Neural progenitor cell (in vitro differentiated cells): ENCODE results near the gene SLC4A11. TPM values are rescaled to one million over a fixed set of nuclear protein-coding genes. Genes with fewer than 3 reads are reported as not detected.
A peak's percentile ranks its signal among the peaks of the same experiment; 100 is the strongest.
"Not testable (repeated sequence)": the region's sequence is repeated elsewhere in the genome, so short reads cannot be mapped to it uniquely, and the experiment has no call there.

Experiments
- DNase-seq: peaks from one replicate; pipeline ENCODE4 v3.0.0-alpha.2; 2016; ENCODE audit warnings: low spot score
- H2AFZ ChIP-seq: fragments of 200-600 bp; sonication (generic); replicated peaks from 2 replicates; pipeline ENCODE4 v1.6.1; 2016; ENCODE audit warnings: antibody characterized with exemption
- H3F3A ChIP-seq: fragments of 200-600 bp; sonication (generic); 2 replicates; pipeline ENCODE4 v1.6.1; 2016; ENCODE audit warnings: antibody characterized with exemption, low read depth
- H3K27ac ChIP-seq: fragments of 200-600 bp; sonication (generic); 2 replicates; pipeline ENCODE4 v1.5.1; 2016; ENCODE audit warnings: mild to moderate bottlenecking
- H3K27me3 ChIP-seq: fragments of 200-600 bp; sonication (generic); 2 replicates; pipeline ENCODE4 v1.6.1; 2016; ENCODE audit warnings: mild to moderate bottlenecking, moderate library complexity
- H3K36me3 ChIP-seq: fragments of 200-600 bp; sonication (generic); 2 replicates; pipeline ENCODE4 v1.5.1; 2016
- H3K4me1 ChIP-seq: fragments of 200-600 bp; sonication (generic); 2 replicates; pipeline ENCODE4 v1.6.1; 2016; ENCODE audit warnings: mixed run types
- H3K4me2 ChIP-seq: fragments of 200-600 bp; sonication (generic); 2 replicates; pipeline ENCODE4 v1.6.1; 2016
- H3K4me3 ChIP-seq: fragments of 200-600 bp; sonication (generic); 2 replicates; pipeline ENCODE4 v1.5.1; 2016
- H3K79me2 ChIP-seq: fragments of 200-600 bp; sonication (generic); 2 replicates; pipeline ENCODE4 v1.6.1; 2016; ENCODE audit warnings: low read depth
- H3K9ac ChIP-seq: fragments of 200-600 bp; sonication (generic); 2 replicates; pipeline ENCODE4 v1.6.1; 2016
- H3K9me3 ChIP-seq: fragments of 200-600 bp; sonication (generic); 2 replicates; pipeline ENCODE4 v1.5.1; 2016; ENCODE audit warnings: low read depth
- H4K20me1 ChIP-seq: fragments of 200-600 bp; sonication (generic); 2 replicates; pipeline ENCODE4 v1.6.1; 2016; ENCODE audit warnings: low read depth
- H3K27ac Mint-ChIP-seq: 3 replicates; pipeline ENCODE4 v1.8.0; 2021; ENCODE audit warnings: mixed read lengths
- H3K27me3 Mint-ChIP-seq: 2 replicates; pipeline ENCODE4 v1.8.0; 2022; ENCODE audit warnings: low read depth, mild to moderate bottlenecking, inconsistent platforms, moderate library complexity, mixed read lengths; ENCODE audit not compliant: insufficient read depth
- H3K36me3 Mint-ChIP-seq: 3 replicates; pipeline ENCODE4 v1.8.0; 2021; ENCODE audit warnings: mixed read lengths
- H3K4me1 Mint-ChIP-seq: 3 replicates; pipeline ENCODE4 v1.8.0; 2021; ENCODE audit warnings: mixed read lengths
- H3K4me3 Mint-ChIP-seq: 3 replicates; pipeline ENCODE4 v1.8.0; 2021; ENCODE audit warnings: mild to moderate bottlenecking, moderate library complexity, mixed read lengths
- H3K9me3 Mint-ChIP-seq: 3 replicates; pipeline ENCODE4 v1.8.0; 2020; ENCODE audit warnings: mixed read lengths
- CTCF ChIP-seq: fragments of 200-600 bp; sonication (generic); IDR thresholded peaks from 2 replicates; pipeline ENCODE4 v1.5.1; 2017; ENCODE audit warnings: antibody characterized with exemption, mild to moderate bottlenecking
- EZH2 ChIP-seq: fragments of 200-600 bp; sonication (generic); IDR thresholded peaks from 2 replicates; pipeline ENCODE4 v1.6.1; 2017; ENCODE audit warnings: antibody characterized with exemption, mild to moderate bottlenecking, moderate library complexity
- EZH2phosphoT487 ChIP-seq: fragments of 200-600 bp; sonication (generic); IDR thresholded peaks from 2 replicates; pipeline ENCODE4 v1.6.1; 2017; ENCODE audit warnings: antibody characterized with exemption
- total RNA-seq: library from RNA; depleted of rRNA; stranded (reverse); fragments of >200 nt; gene quantifications from 2 replicates; pipeline ENCODE4 v1.2.3, GENCODE V29; 2015; ENCODE audit warnings: low replicate concordance

SLC4A11 gene
- total RNA-seq, 1 donor from 2014 or later, result 0.95 TPM

GRCh38 chr20:3190681-3191111, 48.3 kb downstream of the SLC4A11 start:
- no peaks in the 10 kb centered on the region for H3K4me1 Mint-ChIP-seq
- no peaks in the 10 kb centered on the region for H3K27me3 ChIP-seq
- H3K36me3 Mint-ChIP-seq, result peaks cover 28% of the 10 kb centered on the region
- H3K4me1 ChIP-seq, result no peaks in the 10 kb centered on the region
- no peaks in the 10 kb centered on the region for H3K36me3 ChIP-seq
- H3K4me3 Mint-ChIP-seq, result no peak overlapping the region
- TF ChIP-seq CTCF (no peak), EZH2phosphoT487 (no peak), EZH2 (no peak)
- H3K27ac Mint-ChIP-seq, result no peak overlapping the region
- H3K4me2 ChIP-seq, result no peak overlapping the region
- no peak overlapping the region for H3K4me3 ChIP-seq
- no peaks in the 10 kb centered on the region for H4K20me1 ChIP-seq
- H2AFZ ChIP-seq, result no peak overlapping the region
- DNase-seq, result peak; percentile 21
- H3K27me3 Mint-ChIP-seq, result peaks cover 5% of the 10 kb centered on the region
- peaks cover 3% of the 10 kb centered on the region for H3F3A ChIP-seq
- no peaks in the 10 kb centered on the region for H3K79me2 ChIP-seq
- H3K27ac ChIP-seq, result no peak overlapping the region
- H3K9me3 ChIP-seq, result no peaks in the 10 kb centered on the region
- no peaks in the 10 kb centered on the region for H3K9me3 Mint-ChIP-seq
- no peak overlapping the region for H3K9ac ChIP-seq

GRCh38 chr20:3189561-3190131, 49.3 kb downstream of the SLC4A11 start:
- H3K27me3 ChIP-seq, result no peaks in the 10 kb centered on the region
- no peaks in the 10 kb centered on the region for H3K36me3 ChIP-seq
- H3K79me2 ChIP-seq, result no peaks in the 10 kb centered on the region
- H3K4me3 ChIP-seq, result no peak overlapping the region
- no peak overlapping the region for H3K4me3 Mint-ChIP-seq
- peaks cover 22% of the 10 kb centered on the region for H3K36me3 Mint-ChIP-seq
- H2AFZ ChIP-seq, result no peak overlapping the region
- H3K27ac Mint-ChIP-seq, result no peak overlapping the region
- H4K20me1 ChIP-seq, result no peaks in the 10 kb centered on the region
- no peaks in the 10 kb centered on the region for H3K9me3 Mint-ChIP-seq
- peaks cover 3% of the 10 kb centered on the region for H3F3A ChIP-seq
- DNase-seq, result no peak
- no peak for TF ChIP-seq CTCF
- no peak for TF ChIP-seq EZH2phosphoT487
- no peak for TF ChIP-seq EZH2
- H3K4me1 Mint-ChIP-seq, result no peaks in the 10 kb centered on the region
- no peak overlapping the region for H3K27ac ChIP-seq
- peaks cover 2% of the 10 kb centered on the region for H3K27me3 Mint-ChIP-seq
- H3K4me2 ChIP-seq, result no peak overlapping the region
- H3K9me3 ChIP-seq, result no peaks in the 10 kb centered on the region
- no peak overlapping the region for H3K9ac ChIP-seq
- H3K4me1 ChIP-seq, result no peaks in the 10 kb centered on the region

- Histone ChIP-seq H4K20me1 (no peaks in the 10 kb centered on the region), H3K4me1 (no peaks in the 10 kb centered on the region), H3K9me3 (no peaks in the 10 kb centered on the region), H3K27ac (no peak overlapping the region), H3K27me3 (no peaks in the 10 kb centered on the region), H3K79me2 (no peaks in the 10 kb centered on the region), H2AFZ (no peak overlapping the region), H3K9ac (no peak overlapping the region), H3K4me3 (no peak overlapping the region), H3K4me2 (no peak overlapping the region), H3F3A (peaks cover 6% of the 10 kb centered on the region), H3K36me3 (no peaks in the 10 kb centered on the region)
- Mint-ChIP-seq H3K27me3 (peaks cover 2% of the 10 kb centered on the region), H3K4me3 (no peak overlapping the region), H3K4me1 (no peaks in the 10 kb centered on the region), H3K27ac (no peak overlapping the region), H3K36me3 (peaks cover 20% of the 10 kb centered on the region), H3K9me3 (no peaks in the 10 kb centered on the region)
- TF ChIP-seq EZH2 (no peak), EZH2phosphoT487 (no peak), CTCF (no peak)
- DNase-seq, result no peak
Measured at GRCh38 chr20:3188823-3189413, 50.1 kb downstream of the SLC4A11 start.

- H3K9me3 ChIP-seq, H3K4me3 ChIP-seq, H3K79me2 ChIP-seq, H3F3A ChIP-seq, H3K27ac ChIP-seq, DNase-seq, H3K9ac ChIP-seq, H3K4me3 Mint-ChIP-seq, H3K27me3 ChIP-seq, H3K4me1 ChIP-seq, H3K4me2 ChIP-seq, H3K27me3 Mint-ChIP-seq, H2AFZ ChIP-seq, H3K36me3 ChIP-seq, H4K20me1 ChIP-seq, H3K4me1 Mint-ChIP-seq, H3K27ac Mint-ChIP-seq, H3K9me3 Mint-ChIP-seq: not testable (repeated sequence)
- peaks cover 20% of the 10 kb centered on the region for H3K36me3 Mint-ChIP-seq
Measured at GRCh38 chr20:3187861-3188260, 51.1 kb downstream of the SLC4A11 start.
